Hematopoietic multipotent progenitor cell treated with erythropoietin and hydrocortisone succinate and interleukin-3 and kit ligand, for 15 days (in vitro differentiated cells): ENCODE results near the gene POLR3H.

ENCODE experiments used
- DNase-seq: peaks from one replicate; pipeline ENCODE4 v3.0.0-alpha.2; 2015; ENCODE audit warnings: low spot score

Gene POLR3H

DNA sequence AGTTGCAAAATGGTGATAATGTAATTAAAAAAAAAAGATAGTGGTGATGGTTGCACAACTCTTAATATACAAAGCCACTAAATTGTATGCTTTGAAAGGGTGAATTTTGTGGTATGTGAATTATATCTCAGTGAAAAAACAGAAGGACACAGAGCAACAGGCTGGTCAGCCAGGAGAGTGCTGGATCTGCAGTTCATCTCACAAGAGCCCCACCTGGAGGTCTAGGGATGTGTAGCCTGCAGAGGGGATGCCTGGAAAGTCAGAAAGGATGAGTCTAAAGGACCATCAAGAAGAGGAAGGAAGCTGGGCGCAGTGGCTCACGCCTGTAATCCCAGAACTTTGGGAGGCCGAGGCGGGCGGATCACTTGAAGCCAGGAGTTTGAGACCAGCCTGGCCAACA lies 9.0 kb downstream of the POLR3H start:
- DNase-seq = no peak

- DNase-seq = no peak
Observed at GRCh38 chr22:41534219-41534618, 10.1 kb downstream of the POLR3H start.

GRCh38 chr22:41532908-41533825 lies 11.1 kb downstream of the POLR3H start:
- DNase-seq = peak; percentile 83

DNA sequence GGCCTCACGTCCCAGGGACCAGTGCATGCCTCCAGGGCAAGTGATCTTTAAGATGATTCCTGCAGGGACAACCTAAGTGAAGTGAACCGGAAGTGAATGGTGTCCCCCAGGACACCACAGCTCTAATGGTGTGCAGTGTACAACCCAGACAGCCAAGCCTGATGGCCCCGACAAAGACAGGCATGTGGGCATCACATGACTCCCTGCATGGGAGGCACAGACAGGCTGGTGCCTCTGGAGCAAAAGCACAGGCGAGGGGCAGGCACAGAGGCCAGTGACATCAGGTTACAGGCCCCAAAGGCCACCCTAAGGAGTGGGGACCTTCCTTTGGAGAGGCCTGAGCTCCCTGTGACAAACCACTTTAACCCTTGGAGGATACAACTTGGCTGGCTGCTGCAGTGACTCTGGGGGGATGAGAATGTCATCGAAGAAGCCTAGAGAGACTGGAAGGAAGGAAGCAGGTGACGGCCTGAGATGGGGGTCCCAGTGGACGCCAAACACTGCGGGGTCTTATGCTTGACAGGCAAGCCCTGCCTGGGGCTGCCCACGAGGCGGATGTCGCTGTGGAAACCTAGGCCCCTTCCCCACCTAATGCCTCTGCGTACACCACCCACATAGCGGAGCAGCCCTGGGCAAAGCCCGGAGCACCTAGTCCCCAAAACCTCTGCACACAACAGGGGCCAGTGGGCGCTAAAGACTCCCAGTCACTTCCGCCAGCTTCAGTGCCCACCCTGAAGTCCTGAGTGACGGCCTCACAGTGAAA lies 12.4 kb downstream of the POLR3H start:
- no peak for DNase-seq

DNA sequence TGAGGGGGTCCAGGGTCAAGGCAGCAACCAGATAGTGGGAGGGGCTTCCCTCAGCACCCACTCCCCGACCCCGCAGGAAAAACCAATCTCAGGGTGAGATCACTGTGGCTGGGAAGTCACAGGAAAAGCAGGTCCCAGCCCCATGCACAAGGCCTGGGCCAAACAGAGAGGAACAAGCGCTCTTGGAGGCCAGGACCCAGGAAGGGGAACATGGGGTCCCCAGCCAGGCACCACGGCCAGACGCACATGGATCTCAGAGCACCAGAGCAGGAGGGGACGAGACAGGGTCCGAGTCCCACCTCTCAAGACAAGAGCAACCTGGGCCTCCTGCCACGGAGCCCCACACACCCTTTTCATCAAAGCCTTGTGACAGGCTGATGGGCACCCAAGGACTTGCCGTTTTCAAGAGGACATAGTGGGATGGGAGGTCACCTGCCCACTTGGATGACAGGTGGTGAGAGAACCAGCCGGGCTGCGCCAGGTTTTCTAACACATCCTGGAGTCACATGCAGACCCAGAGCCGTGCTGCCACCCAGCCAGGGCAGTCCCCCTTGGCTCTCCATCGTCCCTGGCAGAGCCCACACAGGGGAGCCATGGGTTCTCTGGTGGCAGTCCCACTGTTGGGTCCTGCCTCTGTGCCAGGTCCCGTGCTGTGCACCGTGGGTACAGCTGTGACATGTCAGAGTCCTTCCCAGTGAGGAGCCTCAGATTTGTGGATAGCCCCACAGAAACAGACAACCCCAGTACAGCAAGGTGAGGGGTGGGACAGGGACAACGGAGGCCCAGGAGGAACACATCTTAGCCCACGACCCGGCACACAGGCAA lies 13.2 kb downstream of the POLR3H start:
- no peak for DNase-seq

DNA sequence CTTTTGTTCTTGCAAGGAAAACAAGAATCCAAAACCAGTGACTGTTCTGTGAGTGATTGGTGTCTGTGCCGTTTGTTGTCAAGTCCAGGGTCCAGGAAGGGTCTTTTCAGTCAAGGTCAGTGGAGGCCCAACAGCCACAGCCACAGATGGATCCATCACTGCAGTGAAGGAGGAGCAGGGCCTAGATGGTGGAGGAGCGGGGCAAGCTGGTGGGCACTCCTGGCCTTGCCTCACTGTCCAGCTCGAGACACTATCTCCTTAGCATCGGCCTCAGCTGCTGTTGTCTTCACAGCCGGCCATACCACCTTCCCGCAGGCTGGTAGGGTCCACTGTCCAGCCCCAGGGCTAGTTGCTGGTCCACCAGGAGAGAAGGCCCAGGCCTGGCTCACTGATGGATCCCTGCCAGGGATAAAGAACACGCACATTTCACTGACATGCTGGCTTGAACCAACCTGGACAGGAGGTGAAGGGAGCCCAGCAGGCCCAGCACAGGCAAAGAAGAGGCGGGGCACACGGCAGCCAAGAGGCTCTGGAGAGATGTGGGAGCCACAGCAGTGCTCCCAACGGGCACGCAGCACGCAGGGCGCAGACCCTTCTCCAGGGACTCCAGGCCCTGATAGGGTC lies 15.2 kb downstream of the POLR3H start:
- no peak for DNase-seq

DNA sequence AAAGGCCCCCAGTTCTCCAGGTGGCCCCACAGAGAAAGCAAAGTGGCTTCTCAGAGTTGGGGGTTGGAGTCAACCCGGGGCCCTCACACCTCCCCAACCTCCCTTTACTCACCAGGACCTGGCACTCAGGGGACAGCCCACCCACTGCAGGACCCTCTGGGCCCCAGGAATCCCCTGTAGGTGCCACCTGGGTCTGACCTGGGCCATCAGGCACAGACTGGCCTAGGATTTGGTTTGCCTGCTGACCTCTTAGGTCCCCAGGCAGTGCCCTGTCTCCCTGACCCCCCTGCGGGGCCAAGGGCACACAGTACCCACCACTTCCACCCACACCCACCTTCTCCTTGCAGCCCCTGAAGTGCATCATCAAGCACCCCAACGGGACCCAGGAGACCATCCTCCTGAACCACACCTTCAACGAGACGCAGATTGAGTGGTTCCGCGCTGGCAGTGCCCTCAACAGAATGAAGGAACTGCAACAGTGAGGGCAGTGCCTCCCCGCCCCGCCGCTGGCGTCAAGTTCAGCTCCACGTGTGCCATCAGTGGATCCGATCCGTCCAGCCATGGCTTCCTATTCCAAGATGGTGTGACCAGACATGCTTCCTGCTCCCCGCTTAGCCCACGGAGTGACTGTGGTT lies 16.0 kb downstream of the POLR3H start:
- DNase-seq = no peak

DNA sequence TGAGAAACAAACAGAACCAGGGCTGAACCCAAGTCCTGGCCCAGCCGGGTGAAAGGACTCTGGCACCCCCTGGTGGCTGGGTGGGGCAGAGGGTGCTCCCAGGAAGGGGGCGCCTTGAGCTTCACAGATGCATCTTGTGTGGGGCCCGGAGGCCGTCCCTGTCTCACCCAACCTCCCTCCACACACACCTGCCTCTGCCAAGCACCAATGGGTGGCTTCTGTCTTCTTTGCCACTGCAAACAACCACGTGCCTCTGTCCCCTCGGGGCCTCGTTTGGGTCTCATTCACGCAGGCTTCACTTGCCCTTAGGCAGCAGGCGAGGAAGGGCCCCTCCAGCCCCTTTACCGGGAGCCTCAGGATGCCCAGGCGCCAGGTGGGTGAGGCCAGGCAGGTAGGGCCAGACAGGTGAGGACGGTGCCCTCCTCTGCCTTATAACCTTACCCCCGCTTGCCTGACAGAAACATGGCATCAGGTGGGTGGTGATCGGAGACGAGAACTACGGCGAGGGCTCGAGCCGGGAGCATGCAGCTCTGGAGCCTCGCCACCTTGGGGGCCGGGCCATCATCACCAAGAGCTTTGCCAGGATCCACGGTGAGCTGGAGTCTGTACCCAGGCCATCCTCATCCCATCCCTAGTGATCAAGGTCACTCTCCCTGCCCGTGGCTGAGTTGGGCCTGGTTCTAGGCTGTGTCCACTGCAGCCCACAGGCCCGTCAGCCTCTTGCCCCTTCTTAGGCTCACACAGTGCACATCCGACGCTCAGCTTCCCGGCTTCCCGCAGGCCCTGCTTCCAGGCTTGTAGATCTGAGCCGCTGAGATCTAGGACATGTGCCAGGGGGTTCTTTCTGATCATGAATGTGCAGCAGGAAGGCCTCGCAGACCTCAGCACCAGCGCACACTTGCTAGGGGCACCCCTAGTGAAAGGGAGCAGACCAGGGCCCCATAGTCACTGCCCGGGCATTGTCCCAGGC lies 17.2 kb downstream of the POLR3H start:
- peak; percentile 78 for DNase-seq

GRCh38 chr22:41526226-41526829 lies 17.9 kb downstream of the POLR3H start:
- no peak for DNase-seq

GRCh38 chr22:41525450-41526225 lies 18.6 kb downstream of the POLR3H start:
- no peak for DNase-seq

GRCh38 chr22:41524809-41525449 lies 19.3 kb downstream of the POLR3H start:
- DNase-seq = no peak

DNA sequence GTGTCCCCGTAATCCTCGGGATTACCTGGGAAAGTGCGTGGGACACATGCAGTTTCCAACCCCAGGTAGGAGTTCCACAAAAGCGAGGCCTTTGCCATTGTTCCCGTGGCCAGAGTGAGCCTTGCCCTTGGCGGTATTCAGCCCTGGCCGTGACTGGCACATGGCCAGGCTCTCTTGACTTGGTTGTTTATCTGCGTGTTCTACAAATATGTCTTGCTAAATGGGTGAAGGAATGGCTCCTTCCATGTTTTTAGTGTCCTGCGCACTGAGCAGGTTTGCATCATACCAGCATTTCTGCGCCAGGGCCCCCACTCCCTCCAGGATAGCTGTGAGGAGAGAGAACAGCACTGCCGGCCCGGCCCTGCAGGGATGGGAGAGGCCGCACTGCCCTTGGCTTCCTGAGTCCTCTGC lies 20.0 kb downstream of the POLR3H start:
- DNase-seq = no peak

- DNase-seq = no peak
Observed at GRCh38 chr22:41523464-41524221, 20.6 kb downstream of the POLR3H start.

DNA sequence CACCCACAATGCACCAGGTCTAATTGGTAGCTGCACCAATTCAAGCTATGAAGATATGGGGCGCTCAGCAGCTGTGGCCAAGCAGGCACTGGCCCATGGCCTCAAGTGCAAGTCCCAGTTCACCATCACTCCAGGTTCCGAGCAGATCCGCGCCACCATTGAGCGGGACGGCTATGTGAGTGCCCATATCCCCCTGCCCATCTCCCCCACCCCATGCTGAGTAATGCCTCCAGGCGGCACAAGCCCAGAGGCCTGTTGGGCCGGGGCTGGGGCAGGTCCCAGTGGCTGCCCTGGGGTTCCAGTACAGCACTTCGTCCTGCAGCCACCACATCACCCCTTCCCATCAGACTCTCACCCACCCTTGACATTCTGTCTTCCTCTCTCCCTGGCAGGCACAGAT lies 21.5 kb downstream of the POLR3H start:
- DNase-seq = no peak

- DNase-seq = no peak
Observed at GRCh38 chr22:41521126-41521525, 23.1 kb downstream of the POLR3H start.

DNA sequence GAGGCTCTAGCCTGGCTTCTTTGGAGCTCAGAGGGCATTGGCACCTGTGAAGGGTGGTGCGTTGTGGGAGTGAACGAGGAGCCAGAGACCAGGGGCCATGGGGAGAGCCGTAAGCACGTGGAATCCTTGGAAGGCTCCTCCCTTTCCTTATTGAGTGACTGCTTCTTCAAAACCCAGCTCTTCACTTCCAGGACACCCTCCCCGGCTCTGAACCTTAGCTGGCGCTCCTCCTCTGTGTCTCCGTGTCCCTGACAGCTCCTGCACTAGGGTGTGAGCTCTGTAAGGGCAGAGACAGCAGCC lies 26.3 kb downstream of the POLR3H start:
- DNase-seq = no peak

- DNase-seq = peak; percentile 77
Observed at GRCh38 chr22:41517172-41518047, 26.9 kb downstream of the POLR3H start.
